Osteocyte (in vitro differentiated cells): ENCODE measurements around the gene SP9. TPM values are rescaled to one million over a fixed set of nuclear protein-coding genes. Genes with fewer than 3 reads are reported as not detected.

Experiments used
- DNase-seq: peaks from one replicate; pipeline ENCODE4 v3.0.0; 2021; ENCODE audit warnings: mixed read lengths; ENCODE audit not compliant: unreplicated experiment; ENCODE audit errors: extremely low spot score
- H3K27ac Mint-ChIP-seq: one replicate; pipeline ENCODE4 v1.8.0; 2021; ENCODE audit warnings: mild to moderate bottlenecking, mixed read lengths; ENCODE audit not compliant: unreplicated experiment
- H3K27me3 Mint-ChIP-seq: one replicate; pipeline ENCODE4 v1.8.0; 2021; ENCODE audit warnings: mixed read lengths; ENCODE audit not compliant: unreplicated experiment
- H3K36me3 Mint-ChIP-seq: one replicate; pipeline ENCODE4 v1.8.0; 2021; ENCODE audit warnings: mixed read lengths; ENCODE audit not compliant: unreplicated experiment
- H3K4me1 Mint-ChIP-seq: one replicate; pipeline ENCODE4 v1.8.0; 2021; ENCODE audit warnings: mixed read lengths; ENCODE audit not compliant: unreplicated experiment
- H3K4me3 Mint-ChIP-seq: one replicate; pipeline ENCODE4 v1.8.0; 2021; ENCODE audit warnings: mild to moderate bottlenecking, moderate library complexity, mixed read lengths; ENCODE audit not compliant: unreplicated experiment
- H3K9me3 Mint-ChIP-seq: one replicate; pipeline ENCODE4 v1.8.0; 2021; ENCODE audit warnings: mixed read lengths; ENCODE audit not compliant: unreplicated experiment
- long read RNA-seq: library from polyadenylated mRNA; unstranded; transcript quantifications from one replicate; pipeline ENCODE4 v2.0.0, GENCODE V29; 2021
- total RNA-seq: library from RNA; stranded (reverse); gene quantifications from 2 replicates; pipeline ENCODE4 v1.2.1, GENCODE V29; 2021
- TF ChIP-seq, protein P1 (sequence below): fragments of 200-600 bp; sonication (generic); IDR thresholded peaks from 2 replicates; pipeline ENCODE4 v1.5.0; 2021; ENCODE audit warnings: antibody characterized with exemption, mild to moderate bottlenecking, moderate library complexity

The SP9 gene
- not detected in 2 replicates for total RNA-seq
- long read RNA-seq, result 0 reads

GRCh38 chr2:174334781-174335251 is at the start of gene SP9:
Gene SP9 (plus strand): TSS chr2:174334954. CDS start chr2:174335093, 139 bp downstream.
- TF ChIP-seq, protein P1, sequence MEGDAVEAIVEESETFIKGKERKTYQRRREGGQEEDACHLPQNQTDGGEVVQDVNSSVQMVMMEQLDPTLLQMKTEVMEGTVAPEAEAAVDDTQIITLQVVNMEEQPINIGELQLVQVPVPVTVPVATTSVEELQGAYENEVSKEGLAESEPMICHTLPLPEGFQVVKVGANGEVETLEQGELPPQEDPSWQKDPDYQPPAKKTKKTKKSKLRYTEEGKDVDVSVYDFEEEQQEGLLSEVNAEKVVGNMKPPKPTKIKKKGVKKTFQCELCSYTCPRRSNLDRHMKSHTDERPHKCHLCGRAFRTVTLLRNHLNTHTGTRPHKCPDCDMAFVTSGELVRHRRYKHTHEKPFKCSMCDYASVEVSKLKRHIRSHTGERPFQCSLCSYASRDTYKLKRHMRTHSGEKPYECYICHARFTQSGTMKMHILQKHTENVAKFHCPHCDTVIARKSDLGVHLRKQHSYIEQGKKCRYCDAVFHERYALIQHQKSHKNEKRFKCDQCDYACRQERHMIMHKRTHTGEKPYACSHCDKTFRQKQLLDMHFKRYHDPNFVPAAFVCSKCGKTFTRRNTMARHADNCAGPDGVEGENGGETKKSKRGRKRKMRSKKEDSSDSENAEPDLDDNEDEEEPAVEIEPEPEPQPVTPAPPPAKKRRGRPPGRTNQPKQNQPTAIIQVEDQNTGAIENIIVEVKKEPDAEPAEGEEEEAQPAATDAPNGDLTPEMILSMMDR, result no peak
- no peak within 1 kb of the TSS for H3K27ac Mint-ChIP-seq
- H3K36me3 Mint-ChIP-seq, result no peaks in the 10 kb centered on the region
- DNase-seq, result no peak
- H3K9me3 Mint-ChIP-seq, result no peaks in the 10 kb centered on the region
- H3K4me3 Mint-ChIP-seq, result peak within 1 kb of the TSS; percentile 54
- peaks cover 30% of the 10 kb centered on the region for H3K4me1 Mint-ChIP-seq
- H3K27me3 Mint-ChIP-seq, result peaks cover 80% of the 10 kb centered on the region

GRCh38 chr2:174286172-174286571 is 48.6 kb upstream of the SP9 start:
- no peaks in the 10 kb centered on the region for H3K9me3 Mint-ChIP-seq
- TF ChIP-seq, protein P1, result no peak
- no peaks in the 10 kb centered on the region for H3K4me1 Mint-ChIP-seq
- H3K27ac Mint-ChIP-seq, result no peak overlapping the region
- H3K36me3 Mint-ChIP-seq, result no peaks in the 10 kb centered on the region
- no peak for DNase-seq
- peaks cover 70% of the 10 kb centered on the region for H3K27me3 Mint-ChIP-seq
- no peak overlapping the region for H3K4me3 Mint-ChIP-seq

DNA sequence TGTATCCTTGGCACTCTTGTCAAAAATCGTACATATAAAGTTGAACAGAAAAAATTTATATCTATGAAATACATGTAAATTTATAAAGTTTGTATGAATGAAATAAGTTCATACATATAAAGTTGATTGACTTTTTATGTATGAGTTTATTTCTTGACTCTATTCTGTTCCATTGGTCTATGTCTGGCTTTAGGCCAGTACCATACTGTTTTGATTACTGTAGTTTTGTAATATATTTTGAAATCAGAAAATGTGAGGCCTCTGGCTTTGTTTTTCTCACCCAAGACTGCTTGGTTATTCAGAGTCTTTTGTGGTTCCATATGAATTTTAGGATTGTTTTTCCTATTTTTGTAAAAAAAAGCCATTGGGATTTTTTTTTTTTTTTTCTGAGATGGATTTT is 41.8 kb upstream of the SP9 start:
- Mint-ChIP-seq H3K36me3 (no peaks in the 10 kb centered on the region), H3K9me3 (peaks cover 5% of the 10 kb centered on the region), H3K4me1 (no peaks in the 10 kb centered on the region)

DNA sequence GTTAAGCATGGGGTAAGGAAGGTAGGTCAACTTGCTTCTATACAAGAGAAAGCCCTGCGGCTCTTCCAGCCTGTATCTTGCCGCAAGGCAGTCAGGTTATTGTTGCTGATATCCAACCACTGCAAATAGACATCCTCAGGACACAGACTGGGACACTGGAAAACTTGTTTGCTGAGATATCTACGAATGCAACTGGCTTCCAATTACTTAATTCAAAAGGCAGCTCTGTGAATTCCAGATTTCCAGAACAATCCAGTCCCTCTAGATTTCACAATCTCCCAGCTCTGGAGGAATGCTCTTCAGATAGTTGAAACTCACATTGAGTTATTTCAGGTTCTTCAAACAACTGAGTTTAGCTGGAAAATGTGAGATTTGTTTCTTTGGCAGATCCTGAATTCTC is 34.6 kb upstream of the SP9 start:
- Mint-ChIP-seq H3K4me1 (no peaks in the 10 kb centered on the region), H3K36me3 (no peaks in the 10 kb centered on the region), H3K27ac (no peak overlapping the region), H3K27me3 (peaks cover 57% of the 10 kb centered on the region), H3K4me3 (no peak overlapping the region), H3K9me3 (no peaks in the 10 kb centered on the region)
- TF ChIP-seq, protein P1, result no peak
- DNase-seq, result no peak

More for the DNA sequence above, 41.8 kb upstream of the SP9 start:
- Mint-ChIP-seq H3K27ac (no peak overlapping the region), H3K27me3 (peaks cover 52% of the 10 kb centered on the region), H3K4me3 (no peak overlapping the region)
- TF ChIP-seq, protein P1, result no peak
- no peak for DNase-seq

- H3K27me3 Mint-ChIP-seq, result peaks cover 84% of the 10 kb centered on the region
- no peak overlapping the region for H3K27ac Mint-ChIP-seq
- no peaks in the 10 kb centered on the region for H3K36me3 Mint-ChIP-seq
- TF ChIP-seq, protein P1, result no peak
- DNase-seq, result no peak
- H3K9me3 Mint-ChIP-seq, result no peaks in the 10 kb centered on the region
- no peak overlapping the region for H3K4me3 Mint-ChIP-seq
- H3K4me1 Mint-ChIP-seq, result no peaks in the 10 kb centered on the region
Observed at GRCh38 chr2:174312581-174313234, 22.0 kb upstream of the SP9 start.
